Vagina (tissue), 2 donors: ENCODE measurements around the gene RFX5. TPM values are rescaled to one million over a fixed set of nuclear protein-coding genes. Genes with fewer than 3 reads are reported as not detected.

Experiments
- DNase-seq, 2 donors: peaks; one replicate each; pipeline ENCODE4 v3.0.0-alpha.2; 2017; ENCODE audit errors: extremely low spot score in 2 of 2
- H3K27ac ChIP-seq: fragments of 200-600 bp; sonication (generic); one replicate; pipeline ENCODE4 v1.5.1; 2019
- H3K27me3 ChIP-seq: fragments of 200-600 bp; sonication (generic); one replicate; pipeline ENCODE4 v1.5.1; 2019
- H3K36me3 ChIP-seq, 2 donors: fragments of 200-600 bp; sonication (generic); one replicate each; pipeline ENCODE4 v1.5.1; 2017 to 2019
- H3K4me1 ChIP-seq: fragments of 200-600 bp; sonication (generic); one replicate; pipeline ENCODE4 v1.5.1; 2019
- H3K4me3 ChIP-seq, 2 donors: fragments of 200-600 bp; sonication (generic); 1 replicate in 1 of 2; 2 replicates in 1 of 2; pipeline ENCODE4 v1.5.1; 2016 to 2019
- H3K9me3 ChIP-seq: fragments of 200-600 bp; sonication (generic); one replicate; pipeline ENCODE4 v1.5.1; 2019
- POLR2A ChIP-seq, 2 donors: fragments of 450-650 bp; IDR thresholded peaks; one replicate each; pipeline ENCODE4 v1.6.1; 2017; ENCODE audit warnings: antibody characterized with exemption in 2 of 2, mild to moderate bottlenecking in 2 of 2, moderate library complexity in 2 of 2
- POLR2AphosphoS5 ChIP-seq, 2 donors: sonication (generic); formaldehyde crosslinking; IDR thresholded peaks; one replicate each; pipeline ENCODE4 v1.9.0; 2017; ENCODE audit warnings: antibody characterized with exemption in 2 of 2, mild to moderate bottlenecking in 2 of 2, low read depth in 1 of 2; ENCODE audit not compliant: insufficient read depth in 1 of 2
- intact Hi-C: fragments of 100-400 bp; cut with DNase I; formaldehyde crosslinking; loops from one replicate; pipeline ENCODE4 v1.15.1; 2023
- total RNA-seq: library from RNA; depleted of rRNA; stranded (reverse); fragments of >200 nt; gene quantifications from one replicate; pipeline ENCODE4 v1.2.3, GENCODE V29; 2016
- TF ChIP-seq, protein P1 (sequence below), 3 experiments: fragments of 450-650 bp in 2 of 3; fragments of 200-600 bp in 1 of 3; sonication (generic) in 1 of 3; IDR thresholded peaks; one replicate each; pipeline ENCODE4 v1.5.1; 2017 to 2019; ENCODE audit warnings: antibody characterized with exemption in 3 of 3, mild to moderate bottlenecking in 2 of 3, moderate library complexity in 2 of 3

RFX5 gene
- total RNA-seq, 1 donor from 2014 or later = 13.0 TPM

DNA sequence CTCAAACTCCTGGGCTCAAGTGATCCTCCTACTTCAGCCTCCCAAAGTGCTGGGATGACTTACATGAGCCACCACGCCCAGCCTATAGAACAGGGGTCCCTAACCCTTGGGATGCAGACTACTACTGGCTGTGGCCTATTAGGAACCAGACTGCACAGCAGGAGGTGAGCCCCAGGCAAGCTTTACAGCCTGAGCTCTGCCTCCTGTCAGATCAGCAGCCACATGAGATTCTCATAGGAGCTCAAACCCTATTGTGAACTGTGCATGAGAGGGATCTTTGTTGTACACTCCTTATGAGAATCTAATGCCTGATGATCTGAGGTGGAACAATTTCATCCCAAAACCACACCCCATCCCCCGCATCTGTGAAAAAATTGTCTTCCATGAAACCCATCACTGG lies 39.0 kb upstream of the RFX5 start:
- Histone ChIP-seq H3K4me3 (no peak overlapping the region), H3K27me3 (no peaks in the 10 kb centered on the region), H3K4me1 (no peaks in the 10 kb centered on the region), H3K36me3 (no peaks in the 10 kb centered on the region), H3K9me3 (no peaks in the 10 kb centered on the region), H3K27ac (no peak overlapping the region)
- DNase-seq = no peak
- no peak for TF ChIP-seq POLR2A (IDR thresholded peaks at IDR 0.05)
- TF ChIP-seq, protein P1, sequence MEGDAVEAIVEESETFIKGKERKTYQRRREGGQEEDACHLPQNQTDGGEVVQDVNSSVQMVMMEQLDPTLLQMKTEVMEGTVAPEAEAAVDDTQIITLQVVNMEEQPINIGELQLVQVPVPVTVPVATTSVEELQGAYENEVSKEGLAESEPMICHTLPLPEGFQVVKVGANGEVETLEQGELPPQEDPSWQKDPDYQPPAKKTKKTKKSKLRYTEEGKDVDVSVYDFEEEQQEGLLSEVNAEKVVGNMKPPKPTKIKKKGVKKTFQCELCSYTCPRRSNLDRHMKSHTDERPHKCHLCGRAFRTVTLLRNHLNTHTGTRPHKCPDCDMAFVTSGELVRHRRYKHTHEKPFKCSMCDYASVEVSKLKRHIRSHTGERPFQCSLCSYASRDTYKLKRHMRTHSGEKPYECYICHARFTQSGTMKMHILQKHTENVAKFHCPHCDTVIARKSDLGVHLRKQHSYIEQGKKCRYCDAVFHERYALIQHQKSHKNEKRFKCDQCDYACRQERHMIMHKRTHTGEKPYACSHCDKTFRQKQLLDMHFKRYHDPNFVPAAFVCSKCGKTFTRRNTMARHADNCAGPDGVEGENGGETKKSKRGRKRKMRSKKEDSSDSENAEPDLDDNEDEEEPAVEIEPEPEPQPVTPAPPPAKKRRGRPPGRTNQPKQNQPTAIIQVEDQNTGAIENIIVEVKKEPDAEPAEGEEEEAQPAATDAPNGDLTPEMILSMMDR (IDR thresholded peaks at IDR 0.05) = no peak
- no peak for TF ChIP-seq POLR2AphosphoS5 (IDR thresholded peaks at IDR 0.05; ENCODE audit: insufficient read depth in 1 of 2, low read depth in 1 of 2)
- intact Hi-C loops = no loop called here

GRCh38 chr1:151384584-151384983 lies 37.5 kb upstream of the RFX5 start:
- H3K27ac ChIP-seq = no peak overlapping the region
- TF ChIP-seq, protein P1 (IDR thresholded peaks at IDR 0.05) = no peak
- TF ChIP-seq POLR2A (IDR thresholded peaks at IDR 0.05) (no peak), POLR2AphosphoS5 (IDR thresholded peaks at IDR 0.05; ENCODE audit: insufficient read depth in 1 of 2, low read depth in 1 of 2) (no peak)

GRCh38 chr1:151377150-151377884 lies 30.3 kb upstream of the RFX5 start:
- no peak overlapping the region for H3K27ac ChIP-seq
- no peaks in the 10 kb centered on the region for H3K9me3 ChIP-seq
- H3K4me1 ChIP-seq = peaks cover 20% of the 10 kb centered on the region
- DNase-seq = no peak
- no peaks in the 10 kb centered on the region for H3K36me3 ChIP-seq
- TF ChIP-seq POLR2AphosphoS5 (IDR thresholded peaks at IDR 0.05; ENCODE audit: insufficient read depth in 1 of 2, low read depth in 1 of 2) = peak in 1 of 2 donors; percentile 29
- no peak for TF ChIP-seq POLR2A (IDR thresholded peaks at IDR 0.05)
- TF ChIP-seq, protein P1 (IDR thresholded peaks at IDR 0.05) = no peak
- intact Hi-C loops = no loop called here
- no peak overlapping the region for H3K4me3 ChIP-seq
- H3K27me3 ChIP-seq = no peaks in the 10 kb centered on the region

More at GRCh38 chr1:151384584-151384983, 37.5 kb upstream of the RFX5 start:
- no peak for DNase-seq
- Histone ChIP-seq H3K4me3 (no peak overlapping the region), H3K4me1 (no peaks in the 10 kb centered on the region), H3K27me3 (no peaks in the 10 kb centered on the region), H3K9me3 (no peaks in the 10 kb centered on the region), H3K36me3 (no peaks in the 10 kb centered on the region)
- intact Hi-C loops = no loop called here

DNA sequence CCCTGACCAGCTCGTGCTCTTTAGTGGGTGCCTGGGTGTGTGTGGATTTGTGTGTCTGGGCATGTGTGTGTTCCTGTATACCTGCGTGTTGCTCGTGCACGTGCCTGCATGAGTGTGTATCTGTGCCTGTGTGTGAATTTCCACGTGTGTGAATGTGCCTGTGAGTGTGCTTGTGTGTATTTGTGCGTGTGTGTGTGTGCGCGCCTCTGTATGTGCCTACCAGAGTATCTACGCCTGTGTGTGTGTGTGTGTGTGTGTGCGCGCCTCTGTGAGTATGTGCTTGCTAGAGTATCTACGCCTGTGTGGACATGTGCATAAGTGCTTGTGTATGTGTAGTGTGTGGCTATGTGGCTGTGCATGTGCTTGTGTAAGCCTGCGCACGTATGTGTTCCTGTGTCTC lies 26.1 kb upstream of the RFX5 start:
- Histone ChIP-seq H3K27me3 (no peaks in the 10 kb centered on the region), H3K4me1 (peaks cover 56% of the 10 kb centered on the region), H3K4me3 (no peak overlapping the region), H3K9me3 (no peaks in the 10 kb centered on the region), H3K27ac (peak overlapping the region; percentile 80), H3K36me3 (no peaks in the 10 kb centered on the region)
- no peak for DNase-seq
- TF ChIP-seq POLR2A (IDR thresholded peaks at IDR 0.05) = no peak
- TF ChIP-seq POLR2AphosphoS5 (IDR thresholded peaks at IDR 0.05; ENCODE audit: insufficient read depth in 1 of 2, low read depth in 1 of 2) = no peak
- TF ChIP-seq, protein P1 (IDR thresholded peaks at IDR 0.05) = no peak
- intact Hi-C loops = no loop called here
